WTC11 (cell line): ENCODE results near the gene GLRA2. TPM values are rescaled to one million over a fixed set of nuclear protein-coding genes. Genes with fewer than 3 reads are reported as not detected.

ENCODE experiments used
- ATAC-seq: fragments of 200-7000 bp; cut with Tn5 transposase; 2 replicates; pipeline ENCODE4 v1.10.0; 2021; ENCODE audit warnings: mild to moderate bottlenecking, moderate library complexity
- CTCF ChIA-PET: fragments of 300-600 bp; sonication (Branson Sonifier 250); formaldehyde crosslinking; loops from one replicate; lab custom pipeline; 2021; ENCODE audit warnings: antibody characterized with exemption; lab: Charles Lee
- POLR2A ChIA-PET: fragments of 350-600 bp; sonication (Branson Sonifier 250); formaldehyde crosslinking; loops from one replicate; lab custom pipeline; 2021; ENCODE audit warnings: antibody characterized with exemption; lab: Charles Lee
- DNase-seq: peaks from one replicate; pipeline ENCODE4 v3.0.0; 2021; ENCODE audit warnings: low spot score
- H3K27ac Mint-ChIP-seq: 2 replicates; pipeline ENCODE4 v1.8.0; 2021; ENCODE audit warnings: mixed read lengths
- H3K27me3 Mint-ChIP-seq: 2 replicates; pipeline ENCODE4 v1.8.0; 2021; ENCODE audit warnings: low read depth, mild to moderate bottlenecking, moderate library complexity, mixed read lengths
- H3K36me3 Mint-ChIP-seq: 2 replicates; pipeline ENCODE4 v1.8.0; 2021; ENCODE audit warnings: mixed read lengths
- H3K4me1 Mint-ChIP-seq: 2 replicates; pipeline ENCODE4 v1.8.0; 2022; ENCODE audit warnings: mixed read lengths
- H3K4me3 Mint-ChIP-seq: 2 replicates; pipeline ENCODE4 v1.8.0; 2021; ENCODE audit warnings: mild to moderate bottlenecking, moderate library complexity, mixed read lengths
- H3K9me3 Mint-ChIP-seq: 2 replicates; pipeline ENCODE4 v1.8.0; 2021; ENCODE audit warnings: mixed read lengths
- ETV6 ChIP-seq: sonication (generic); formaldehyde crosslinking; IDR thresholded peaks from 2 replicates; pipeline ENCODE4 v1.8.1; 2022; ENCODE audit warnings: mild to moderate bottlenecking, missing genetic modification reagents
- FOXK1 ChIP-seq: sonication (generic); formaldehyde crosslinking; IDR thresholded peaks from 2 replicates; pipeline ENCODE4 v1.8.0; 2022; ENCODE audit warnings: mild to moderate bottlenecking, moderate library complexity, missing genetic modification reagents
- HMGA2 ChIP-seq: fragments of 250-450 bp; sonication (Bioruptor Pico); IDR thresholded peaks from 2 replicates; pipeline ENCODE4 v1.4.0; 2021; ENCODE audit warnings: mild to moderate bottlenecking, moderate library complexity
- PRDM15 ChIP-seq: sonication (generic); formaldehyde crosslinking; IDR thresholded peaks from 2 replicates; pipeline ENCODE4 v1.8.0; 2022; ENCODE audit warnings: missing genetic modification reagents
- TCF7 ChIP-seq: sonication (generic); formaldehyde crosslinking; IDR thresholded peaks from 2 replicates; pipeline ENCODE4 v1.8.0; 2022; ENCODE audit warnings: mild to moderate bottlenecking, low read depth, missing genetic modification reagents, moderate library complexity
- ZBTB21 ChIP-seq: sonication (generic); formaldehyde crosslinking; IDR thresholded peaks from 2 replicates; pipeline ENCODE4 v1.8.1; 2023; ENCODE audit warnings: mild to moderate bottlenecking, missing genetic modification reagents, borderline replicate concordance
- ZNF138 ChIP-seq: sonication (generic); formaldehyde crosslinking; conservative IDR thresholded peaks from 2 replicates; pipeline ENCODE4 v1.8.1; 2022; ENCODE audit warnings: mild to moderate bottlenecking, moderate library complexity, missing genetic modification reagents
- ZNF263 ChIP-seq: sonication (generic); formaldehyde crosslinking; IDR thresholded peaks from 2 replicates; pipeline ENCODE4 v1.8.1; 2022; ENCODE audit warnings: low read depth, mild to moderate bottlenecking, moderate library complexity, missing genetic modification reagents
- ZNF423 ChIP-seq: fragments of 250-450 bp; sonication (Bioruptor Pico); IDR thresholded peaks from 2 replicates; pipeline ENCODE4 v2.1.2; 2022; ENCODE audit warnings: mild to moderate bottlenecking, moderate library complexity
- total RNA-seq: library from RNA; stranded (reverse); gene quantifications from 3 replicates; pipeline ENCODE4 v1.2.3, GENCODE V29; 2021
- TF ChIP-seq, protein P1 (sequence below): sonication (generic); formaldehyde crosslinking; IDR thresholded peaks from 2 replicates; pipeline ENCODE4 v1.8.1; 2023; ENCODE audit warnings: mild to moderate bottlenecking, missing genetic modification reagents
- TF ChIP-seq, protein P2 (sequence below): fragments of 250-450 bp; sonication (Bioruptor Pico); IDR thresholded peaks from 2 replicates; pipeline ENCODE4 v1.9.0; 2021; ENCODE audit warnings: mild to moderate bottlenecking
- TF ChIP-seq, protein P3 (sequence below): sonication (generic); formaldehyde crosslinking; IDR thresholded peaks from 2 replicates; pipeline ENCODE4 v1.8.1; 2023; ENCODE audit warnings: mild to moderate bottlenecking, missing genetic modification reagents, moderate library complexity
- TF ChIP-seq, protein P4 (sequence below): fragments of 250-450 bp; sonication (Bioruptor Pico); IDR thresholded peaks from 2 replicates; pipeline ENCODE4 v1.8.0; 2021; ENCODE audit warnings: mild to moderate bottlenecking

The GLRA2 gene
- total RNA-seq, 1 experiment from 2014 or later: not detected

DNA sequence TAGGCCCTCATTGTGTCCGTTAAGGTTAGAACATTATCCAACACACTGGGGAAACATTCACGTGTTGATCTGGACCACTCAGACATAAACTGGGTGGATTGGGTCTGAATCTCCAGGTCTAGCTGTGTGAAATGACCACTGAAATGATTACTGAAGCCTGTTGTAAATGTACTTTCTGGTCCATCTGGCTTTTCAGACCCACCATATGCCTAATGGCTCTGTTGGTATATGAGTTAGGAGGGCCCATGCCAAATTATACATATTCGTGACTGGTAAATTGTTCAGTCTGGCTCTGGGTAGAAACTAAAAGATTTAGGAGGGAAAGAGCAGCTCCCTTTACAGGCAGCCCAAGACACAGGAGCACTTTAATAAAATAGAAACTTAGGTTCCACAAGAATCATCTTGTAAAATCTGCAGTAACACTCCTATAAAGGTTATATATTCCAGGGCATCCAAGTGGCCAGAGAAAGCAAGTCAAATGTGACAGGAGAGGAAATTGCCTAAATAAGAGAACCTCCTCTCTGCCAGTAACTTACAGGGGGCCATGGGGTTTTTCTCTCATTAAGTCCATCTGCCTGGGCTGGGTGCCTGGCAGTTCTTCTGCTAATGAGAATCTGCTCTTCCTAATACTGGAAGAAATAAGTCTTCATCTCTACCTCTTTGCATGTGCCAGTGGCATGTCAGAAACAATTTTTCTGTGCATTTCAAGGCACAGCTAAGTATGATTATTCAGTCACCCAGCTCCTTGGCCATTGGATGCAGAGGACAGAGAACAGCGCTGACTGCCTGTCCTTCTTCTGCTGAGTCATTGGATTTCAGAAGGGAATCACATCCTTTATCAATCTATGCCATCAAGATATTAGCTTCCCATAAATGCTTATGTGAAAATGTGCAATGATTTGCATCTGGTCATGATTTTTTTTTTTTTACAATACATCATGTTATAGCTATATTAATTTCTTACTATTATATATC lies 112.6 kb downstream of the GLRA2 start:
- ATAC-seq (no peak), DNase-seq (no peak)
- ChIA-PET CTCF (no interaction called here), POLR2A (no interaction called here)
- no peaks in the 10 kb centered on the region for H3K36me3 Mint-ChIP-seq
- TF ChIP-seq, protein P1, sequence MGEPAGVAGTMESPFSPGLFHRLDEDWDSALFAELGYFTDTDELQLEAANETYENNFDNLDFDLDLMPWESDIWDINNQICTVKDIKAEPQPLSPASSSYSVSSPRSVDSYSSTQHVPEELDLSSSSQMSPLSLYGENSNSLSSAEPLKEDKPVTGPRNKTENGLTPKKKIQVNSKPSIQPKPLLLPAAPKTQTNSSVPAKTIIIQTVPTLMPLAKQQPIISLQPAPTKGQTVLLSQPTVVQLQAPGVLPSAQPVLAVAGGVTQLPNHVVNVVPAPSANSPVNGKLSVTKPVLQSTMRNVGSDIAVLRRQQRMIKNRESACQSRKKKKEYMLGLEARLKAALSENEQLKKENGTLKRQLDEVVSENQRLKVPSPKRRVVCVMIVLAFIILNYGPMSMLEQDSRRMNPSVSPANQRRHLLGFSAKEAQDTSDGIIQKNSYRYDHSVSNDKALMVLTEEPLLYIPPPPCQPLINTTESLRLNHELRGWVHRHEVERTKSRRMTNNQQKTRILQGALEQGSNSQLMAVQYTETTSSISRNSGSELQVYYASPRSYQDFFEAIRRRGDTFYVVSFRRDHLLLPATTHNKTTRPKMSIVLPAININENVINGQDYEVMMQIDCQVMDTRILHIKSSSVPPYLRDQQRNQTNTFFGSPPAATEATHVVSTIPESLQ (CRISPR knock-in tag): no peak
- TF ChIP-seq ZBTB21: no peak
- TF ChIP-seq ZNF423 (CRISPR knock-in tag): no peak
- TF ChIP-seq ZNF138 (CRISPR knock-in tag): no peak
- TF ChIP-seq FOXK1 (CRISPR knock-in tag): no peak
- TF ChIP-seq ZNF263: no peak
- TF ChIP-seq TCF7 (CRISPR knock-in tag): no peak
- TF ChIP-seq, protein P2, sequence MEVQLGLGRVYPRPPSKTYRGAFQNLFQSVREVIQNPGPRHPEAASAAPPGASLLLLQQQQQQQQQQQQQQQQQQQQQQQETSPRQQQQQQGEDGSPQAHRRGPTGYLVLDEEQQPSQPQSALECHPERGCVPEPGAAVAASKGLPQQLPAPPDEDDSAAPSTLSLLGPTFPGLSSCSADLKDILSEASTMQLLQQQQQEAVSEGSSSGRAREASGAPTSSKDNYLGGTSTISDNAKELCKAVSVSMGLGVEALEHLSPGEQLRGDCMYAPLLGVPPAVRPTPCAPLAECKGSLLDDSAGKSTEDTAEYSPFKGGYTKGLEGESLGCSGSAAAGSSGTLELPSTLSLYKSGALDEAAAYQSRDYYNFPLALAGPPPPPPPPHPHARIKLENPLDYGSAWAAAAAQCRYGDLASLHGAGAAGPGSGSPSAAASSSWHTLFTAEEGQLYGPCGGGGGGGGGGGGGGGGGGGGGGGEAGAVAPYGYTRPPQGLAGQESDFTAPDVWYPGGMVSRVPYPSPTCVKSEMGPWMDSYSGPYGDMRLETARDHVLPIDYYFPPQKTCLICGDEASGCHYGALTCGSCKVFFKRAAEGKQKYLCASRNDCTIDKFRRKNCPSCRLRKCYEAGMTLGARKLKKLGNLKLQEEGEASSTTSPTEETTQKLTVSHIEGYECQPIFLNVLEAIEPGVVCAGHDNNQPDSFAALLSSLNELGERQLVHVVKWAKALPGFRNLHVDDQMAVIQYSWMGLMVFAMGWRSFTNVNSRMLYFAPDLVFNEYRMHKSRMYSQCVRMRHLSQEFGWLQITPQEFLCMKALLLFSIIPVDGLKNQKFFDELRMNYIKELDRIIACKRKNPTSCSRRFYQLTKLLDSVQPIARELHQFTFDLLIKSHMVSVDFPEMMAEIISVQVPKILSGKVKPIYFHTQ: no peak
- no peak for TF ChIP-seq ETV6
- TF ChIP-seq PRDM15: no peak
- no peak for TF ChIP-seq HMGA2
- no peaks in the 10 kb centered on the region for H3K4me1 Mint-ChIP-seq
- H3K27ac Mint-ChIP-seq: no peak overlapping the region
- H3K9me3 Mint-ChIP-seq: no peaks in the 10 kb centered on the region
- no peak overlapping the region for H3K4me3 Mint-ChIP-seq
- no peaks in the 10 kb centered on the region for H3K27me3 Mint-ChIP-seq

GRCh38 chrX:14660970-14661369 lies 131.6 kb downstream of the GLRA2 start:
- ATAC-seq: no peak
- Mint-ChIP-seq H3K27me3 (no peaks in the 10 kb centered on the region), H3K4me3 (no peak overlapping the region), H3K36me3 (no peaks in the 10 kb centered on the region), H3K9me3 (no peaks in the 10 kb centered on the region), H3K4me1 (no peaks in the 10 kb centered on the region)
- CTCF ChIA-PET: no interaction called here
- POLR2A ChIA-PET: no interaction called here
- TF ChIP-seq, protein P3, sequence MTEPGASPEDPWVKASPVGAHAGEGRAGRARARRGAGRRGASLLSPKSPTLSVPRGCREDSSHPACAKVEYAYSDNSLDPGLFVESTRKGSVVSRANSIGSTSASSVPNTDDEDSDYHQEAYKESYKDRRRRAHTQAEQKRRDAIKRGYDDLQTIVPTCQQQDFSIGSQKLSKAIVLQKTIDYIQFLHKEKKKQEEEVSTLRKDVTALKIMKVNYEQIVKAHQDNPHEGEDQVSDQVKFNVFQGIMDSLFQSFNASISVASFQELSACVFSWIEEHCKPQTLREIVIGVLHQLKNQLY (CRISPR knock-in tag): no peak
- TF ChIP-seq, protein P1 (CRISPR knock-in tag): no peak
- TF ChIP-seq, protein P4, sequence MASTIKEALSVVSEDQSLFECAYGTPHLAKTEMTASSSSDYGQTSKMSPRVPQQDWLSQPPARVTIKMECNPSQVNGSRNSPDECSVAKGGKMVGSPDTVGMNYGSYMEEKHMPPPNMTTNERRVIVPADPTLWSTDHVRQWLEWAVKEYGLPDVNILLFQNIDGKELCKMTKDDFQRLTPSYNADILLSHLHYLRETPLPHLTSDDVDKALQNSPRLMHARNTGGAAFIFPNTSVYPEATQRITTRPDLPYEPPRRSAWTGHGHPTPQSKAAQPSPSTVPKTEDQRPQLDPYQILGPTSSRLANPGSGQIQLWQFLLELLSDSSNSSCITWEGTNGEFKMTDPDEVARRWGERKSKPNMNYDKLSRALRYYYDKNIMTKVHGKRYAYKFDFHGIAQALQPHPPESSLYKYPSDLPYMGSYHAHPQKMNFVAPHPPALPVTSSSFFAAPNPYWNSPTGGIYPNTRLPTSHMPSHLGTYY (CRISPR knock-in tag): no peak
- TF ChIP-seq, all 79 proteins: peak for 0
- no peak for DNase-seq
- no peak overlapping the region for H3K27ac Mint-ChIP-seq
